Activated CD8-positive, alpha-beta memory T cell treated with anti-CD3 and anti-CD28 coated beads for 36 hours (primary cell): ENCODE measurements around the gene CLCNKA. TPM values are rescaled to one million over a fixed set of nuclear protein-coding genes. Genes with fewer than 3 reads are reported as not detected.
"Not testable (repeated sequence)": the region's sequence is repeated elsewhere in the genome, so short reads cannot be mapped to it uniquely, and the experiment has no call there.

ENCODE experiments used
- CTCF ChIA-PET: fragments of 350-600 bp; sonication (Branson Sonifier 250); formaldehyde crosslinking; loops from one replicate; lab custom pipeline; 2021; ENCODE audit warnings: antibody characterized with exemption; lab: Charles Lee
- POLR2A ChIA-PET: fragments of 350-600 bp; sonication (Branson Sonifier 250); formaldehyde crosslinking; loops from one replicate; lab custom pipeline; 2021; ENCODE audit warnings: antibody characterized with exemption; lab: Charles Lee
- total RNA-seq, 2 experiments: library from RNA; stranded (reverse); gene quantifications; one replicate each; pipeline ENCODE4 v1.2.3, GENCODE V29; 2021

CLCNKA gene
- total RNA-seq, 2 experiments from 2014 or later = not detected

DNA sequence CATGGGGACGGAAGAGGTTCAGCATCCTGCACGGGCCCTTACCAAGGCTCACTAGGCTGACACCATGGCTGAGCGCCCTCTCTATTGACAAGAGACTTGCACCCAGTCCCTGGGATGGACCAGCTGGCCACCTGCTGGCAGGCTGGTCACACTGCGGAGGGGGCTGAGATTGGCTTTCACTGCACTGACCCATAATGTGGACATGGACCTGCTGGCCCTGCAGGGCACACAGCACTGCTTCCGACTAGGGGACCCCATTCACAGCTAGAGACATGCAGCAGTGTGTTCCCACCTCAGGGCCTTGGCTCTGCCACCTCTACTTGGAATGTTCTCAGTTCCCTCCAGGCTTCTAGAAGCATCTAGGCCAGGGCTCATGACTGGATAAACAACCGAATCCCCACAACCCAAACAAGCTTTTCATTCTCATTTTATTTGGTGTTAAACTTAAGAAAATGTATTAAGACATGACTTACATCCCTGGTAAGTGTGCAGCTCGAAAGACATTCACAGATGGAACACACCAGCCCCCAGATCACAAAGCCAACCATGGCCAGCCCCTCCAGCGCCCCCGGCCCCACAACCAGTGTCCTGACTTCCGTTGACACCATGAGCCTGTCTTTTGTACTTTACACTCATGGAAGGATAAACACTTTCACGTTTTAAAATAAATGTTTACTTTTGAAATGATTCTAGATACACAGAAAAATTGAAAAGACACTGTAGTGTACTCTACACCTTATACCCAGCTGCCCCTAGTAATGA is 27.1 kb upstream of the CLCNKA start:
- CTCF ChIA-PET = interaction anchor here (0.8 to 1.3 kb wide), 6 partner anchors 14 to 203 kb away, joined by 3 to 8 read pairs (median 4); partner anchors contain the start of genes UQCRHL and ZBTB17
- POLR2A ChIA-PET = no interaction called here

DNA sequence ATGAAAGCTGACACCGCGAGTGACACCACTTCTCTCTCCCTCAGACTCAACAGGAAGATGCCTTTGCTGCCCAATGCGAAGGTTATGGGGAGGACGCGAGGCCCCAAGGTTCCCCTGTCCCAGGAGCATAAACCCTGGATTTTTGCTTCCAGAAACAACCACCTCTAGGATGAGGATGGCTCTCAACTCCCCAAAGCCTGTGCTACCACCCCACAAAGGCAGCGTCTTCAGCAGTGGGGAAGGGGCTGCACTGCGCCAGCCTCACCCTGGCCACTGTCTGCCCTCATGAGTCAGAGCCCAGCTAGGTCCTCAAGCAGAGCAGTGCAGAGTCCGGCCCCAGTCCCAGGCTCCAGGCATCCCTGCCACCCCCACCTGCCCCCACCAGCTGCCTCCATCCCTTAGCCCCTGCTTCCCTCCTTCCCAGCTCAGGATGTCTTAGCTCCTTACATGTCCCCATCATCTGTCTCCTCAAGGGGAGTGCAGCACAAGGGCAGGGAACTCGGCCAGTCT is 24.7 kb upstream of the CLCNKA start:
- POLR2A ChIA-PET = no interaction called here
- CTCF ChIA-PET = interaction anchor here (0.6 to 0.8 kb wide), 4 partner anchors 60 to 206 kb away, joined by 3 read pairs; no protein-coding TSS in a partner anchor

DNA sequence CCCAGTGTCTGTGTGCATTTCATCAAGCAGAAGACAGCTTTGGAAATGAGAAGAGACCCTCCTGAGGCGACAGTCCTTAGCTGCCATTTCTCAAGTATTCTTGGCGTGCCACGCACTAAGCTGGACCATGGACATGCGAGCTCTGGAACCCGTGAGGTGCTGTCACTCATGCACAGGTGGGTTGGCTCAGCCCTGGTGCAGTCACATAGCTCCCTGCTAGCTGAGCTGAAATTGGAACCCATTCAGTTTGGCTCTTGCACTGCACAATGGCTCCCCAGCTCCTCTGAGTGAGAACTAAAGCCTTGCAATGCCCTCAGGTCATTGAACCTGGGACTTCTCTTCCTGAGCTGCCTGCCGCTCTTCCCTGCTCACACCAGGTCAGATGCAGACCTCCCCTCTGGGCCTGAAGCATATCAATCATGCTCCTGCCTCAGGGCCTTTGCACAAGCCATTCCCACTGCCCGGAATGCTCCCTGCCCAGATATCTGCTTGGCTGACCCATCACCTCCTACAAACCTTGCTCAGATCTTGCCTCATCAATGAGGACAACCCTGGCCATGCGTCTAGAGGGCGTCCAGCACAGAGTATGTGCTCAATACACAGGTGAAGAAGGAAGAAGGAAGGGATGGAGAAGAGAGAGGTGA is 24.1 kb upstream of the CLCNKA start:
- POLR2A ChIA-PET = no interaction called here
- CTCF ChIA-PET = interaction anchor here (0.6 to 1.0 kb wide), 6 partner anchors 27 to 206 kb away, joined by 3 read pairs; no protein-coding TSS in a partner anchor

DNA sequence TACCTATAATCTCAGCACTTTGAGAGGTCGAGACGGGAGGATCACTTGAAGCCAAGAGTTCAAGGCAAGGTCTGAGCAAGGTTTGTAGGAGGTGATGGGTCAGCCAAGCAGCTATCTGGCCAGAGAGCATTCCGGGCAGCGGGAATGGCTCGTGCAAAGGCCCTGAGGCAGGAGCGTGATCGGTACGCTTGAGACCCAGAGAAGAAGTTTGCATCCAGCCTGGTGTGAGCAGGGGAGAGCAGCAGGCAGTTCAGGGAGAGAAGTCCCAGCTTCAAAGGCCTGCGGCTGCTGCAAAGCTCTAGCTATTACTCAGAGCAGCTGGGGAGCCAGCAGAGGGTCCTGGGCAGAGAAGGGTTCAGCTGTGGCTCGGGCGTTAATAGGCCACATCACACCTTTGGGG is 22.9 kb upstream of the CLCNKA start:
- ChIA-PET CTCF (no interaction called here), POLR2A (no interaction called here)

DNA sequence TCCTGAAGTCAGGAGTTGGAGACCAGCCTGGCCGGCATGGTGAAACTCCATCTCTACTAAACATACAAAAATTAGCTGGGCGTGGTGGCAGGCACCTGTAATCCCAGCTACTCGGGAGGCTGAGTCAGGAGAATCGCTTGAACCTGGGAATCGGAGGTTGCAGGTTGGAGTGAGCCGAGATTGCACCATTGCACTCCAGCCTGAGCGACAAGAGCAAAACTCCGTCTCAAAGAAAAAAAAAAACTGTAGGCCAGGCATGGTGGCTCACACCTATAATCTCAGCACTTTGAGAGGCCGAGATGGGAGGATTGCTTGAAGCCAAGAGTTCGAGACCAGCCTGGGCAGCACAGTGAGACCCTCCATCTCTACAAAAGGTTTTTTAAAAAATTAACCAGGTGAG is 20.6 kb upstream of the CLCNKA start:
- POLR2A ChIA-PET, CTCF ChIA-PET: not testable (repeated sequence)

DNA sequence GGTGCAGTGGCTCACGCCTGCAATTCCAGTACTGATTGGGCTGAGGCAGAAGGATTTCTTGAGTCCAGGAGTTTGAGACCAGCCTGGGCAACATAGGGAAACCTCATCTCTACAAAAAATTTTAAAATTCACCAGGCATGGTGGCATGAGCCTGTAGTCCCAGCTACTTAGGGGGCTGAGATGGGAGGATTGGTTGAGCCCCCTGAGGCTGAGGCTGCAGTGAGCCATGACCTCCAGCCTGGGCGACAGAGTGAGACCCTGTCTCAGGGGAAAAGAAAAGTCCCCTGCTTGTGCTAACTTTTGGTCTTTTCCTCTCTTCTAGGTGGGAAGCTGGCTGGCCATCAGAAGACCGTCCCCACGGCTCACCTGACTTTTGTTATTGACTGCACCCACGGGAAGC is 16.2 kb upstream of the CLCNKA start:
- POLR2A ChIA-PET = no interaction called here

DNA sequence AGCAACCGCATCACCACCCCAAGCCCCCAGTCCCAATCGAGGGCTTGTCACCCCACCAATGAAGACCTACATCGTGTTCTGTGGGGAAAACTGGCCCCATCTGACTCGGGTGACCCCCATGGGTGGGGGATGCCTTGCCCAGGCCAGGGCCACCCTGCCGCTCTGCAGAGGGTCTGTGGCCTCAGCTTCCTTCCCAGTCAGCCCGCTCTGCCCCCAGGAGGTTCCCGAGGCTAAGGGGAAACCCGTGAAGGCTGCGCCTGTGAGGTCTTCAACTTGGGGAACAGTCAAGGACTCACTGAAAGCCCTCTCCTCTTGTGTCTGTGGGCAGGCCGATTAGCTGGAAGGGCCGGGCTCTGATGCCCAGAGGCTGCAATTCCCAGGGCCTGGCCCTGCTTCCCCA is 15.8 kb upstream of the CLCNKA start:
- ChIA-PET CTCF (interaction anchor here (0.8 to 1.4 kb wide), 5 partner anchors 8 to 214 kb away, joined by 3 to 4 read pairs (median 3); no protein-coding TSS in a partner anchor), POLR2A (no interaction called here)

More for the DNA sequence above, 16.2 kb upstream of the CLCNKA start:
- CTCF ChIA-PET = interaction anchor here (0.9 to 1.4 kb wide), 5 partner anchors 8 to 214 kb away, joined by 3 to 4 read pairs (median 3); no protein-coding TSS in a partner anchor

DNA sequence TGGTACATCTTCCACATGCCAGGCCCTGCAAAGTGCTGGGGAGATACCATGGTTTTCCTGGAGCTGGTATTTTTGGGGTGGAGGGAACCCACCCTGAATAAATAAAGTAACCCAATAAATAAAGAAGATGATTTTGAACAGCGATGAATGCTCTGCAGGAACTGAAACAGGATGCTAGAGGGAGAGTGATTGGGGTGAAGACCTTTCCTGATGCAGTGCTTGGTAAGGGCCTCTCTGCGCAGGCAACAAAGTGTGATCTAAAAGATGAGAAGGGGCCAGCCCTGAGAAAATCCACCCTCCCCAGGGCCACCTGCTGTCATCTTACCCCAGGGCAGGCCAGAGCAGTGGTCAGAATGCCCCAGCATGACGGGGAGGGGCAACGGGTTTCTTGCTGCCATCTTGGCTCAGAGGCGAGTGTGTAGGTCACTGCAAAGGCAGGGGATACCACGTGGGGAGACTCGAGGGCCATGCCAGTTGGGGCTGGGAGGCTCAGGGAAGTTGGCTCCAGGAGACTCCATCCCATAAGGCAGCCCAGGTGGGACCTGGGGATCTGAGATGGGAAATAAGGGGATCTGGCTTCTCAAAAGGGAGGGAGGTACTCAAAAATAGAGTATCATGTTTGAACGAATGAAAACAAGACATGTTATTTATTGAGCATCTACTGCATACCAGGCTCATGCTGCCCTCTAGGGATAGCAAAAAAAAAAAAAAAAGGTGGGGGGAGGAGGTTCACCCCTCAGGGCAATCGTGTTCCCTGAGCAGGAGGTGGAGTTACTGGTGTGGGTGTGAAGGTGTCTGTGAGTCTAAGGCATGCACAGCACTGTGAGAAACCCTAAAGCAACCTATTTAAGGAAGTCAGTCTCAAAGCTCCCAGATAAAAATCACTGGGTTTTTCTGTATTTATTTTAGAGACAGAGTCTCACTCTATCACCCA is 15.0 kb upstream of the CLCNKA start:
- POLR2A ChIA-PET = no interaction called here
- CTCF ChIA-PET = interaction anchor here (0.6 to 2.0 kb wide), 7 partner anchors 100 to 266 kb away, joined by 3 to 9 read pairs (median 4); no protein-coding TSS in a partner anchor

DNA sequence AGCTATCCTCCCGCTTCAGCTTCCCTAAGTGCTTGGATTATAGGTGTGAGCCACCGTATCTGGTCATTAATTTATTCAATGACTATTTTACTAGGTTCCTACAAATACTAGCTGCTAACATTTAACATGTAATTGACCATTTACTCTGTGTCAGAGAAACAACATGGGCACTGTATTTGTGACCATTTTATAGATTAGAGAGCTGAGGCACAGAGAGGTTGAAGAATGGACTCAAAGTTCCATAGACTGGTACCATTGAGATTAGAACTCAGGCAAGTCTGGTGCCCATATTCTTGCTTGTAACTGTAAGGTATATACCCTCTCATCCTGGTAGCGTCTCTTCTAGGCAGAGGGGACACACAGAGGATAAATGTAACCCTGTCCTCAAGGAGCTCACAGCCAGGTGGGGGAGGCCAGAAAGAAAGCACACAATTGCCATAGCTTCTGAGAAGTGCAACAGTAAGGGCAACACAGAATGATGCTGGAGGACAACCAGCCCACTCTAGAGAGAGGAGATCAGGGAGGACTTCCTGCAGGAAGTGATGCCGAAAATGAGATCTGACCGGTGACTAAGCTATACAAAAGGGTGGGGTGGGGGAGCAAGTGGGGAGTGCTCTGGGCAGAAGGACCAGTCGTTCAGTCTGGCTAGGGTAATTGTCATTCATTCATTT is 14.0 kb upstream of the CLCNKA start:
- ChIA-PET POLR2A (interaction anchor here (0.6 kb wide), 1 partner anchor 299 kb away, joined by 5 read pairs; no protein-coding TSS in a partner anchor), CTCF (interaction anchor here (0.6 to 2.0 kb wide), 9 partner anchors 13 to 327 kb away, joined by 3 to 9 read pairs (median 3); no protein-coding TSS in a partner anchor)

DNA sequence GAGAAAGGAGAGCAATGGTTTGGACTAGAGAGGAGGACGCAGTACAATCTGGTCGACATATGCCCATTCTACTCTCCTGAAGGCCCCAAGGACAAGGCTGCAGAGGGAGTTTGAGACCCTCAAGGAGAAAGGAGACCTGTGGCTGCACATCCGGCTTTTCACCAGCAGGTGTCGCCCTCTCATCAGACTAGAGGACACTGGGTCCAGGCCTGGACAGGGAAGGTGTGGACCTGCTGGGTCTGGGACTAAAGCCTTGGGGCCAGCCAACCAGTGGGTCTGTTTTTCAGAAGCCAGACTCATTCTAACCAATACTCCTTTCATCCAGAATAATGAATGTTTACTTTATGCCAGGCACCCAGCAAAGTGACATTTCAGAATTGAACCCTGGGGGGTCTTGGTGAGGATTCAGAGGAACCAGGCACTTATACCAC is 12.8 kb upstream of the CLCNKA start:
- ChIA-PET POLR2A (no interaction called here), CTCF (interaction anchor here (0.6 to 2.0 kb wide), 9 partner anchors 9 to 194 kb away, joined by 3 to 9 read pairs (median 4); partner anchors contain the start of gene HSPB7)

DNA sequence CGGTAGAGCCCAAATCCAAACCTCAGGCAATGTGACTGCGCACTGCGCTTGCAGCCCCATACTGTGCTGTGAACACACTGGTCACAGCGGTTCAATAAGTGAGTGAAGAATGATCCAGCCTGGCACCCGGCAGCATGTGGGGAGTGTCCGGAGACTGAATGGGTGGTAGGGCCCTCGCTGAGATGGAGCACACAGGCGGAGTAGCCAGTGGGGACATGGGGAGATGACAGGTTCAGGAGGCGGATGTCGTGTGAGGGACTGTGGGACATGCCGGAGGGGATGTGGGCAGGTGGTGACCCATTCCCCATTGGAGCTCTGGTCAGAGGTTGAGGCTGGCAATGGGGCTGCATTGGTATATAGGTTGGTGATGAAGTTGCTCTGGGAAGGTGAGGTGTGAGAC is 12.2 kb upstream of the CLCNKA start:
- CTCF ChIA-PET = interaction anchor here (0.6 to 1.7 kb wide), 9 partner anchors 9 to 73 kb away, joined by 3 to 4 read pairs (median 3); partner anchors contain the start of gene HSPB7
- POLR2A ChIA-PET = no interaction called here

DNA sequence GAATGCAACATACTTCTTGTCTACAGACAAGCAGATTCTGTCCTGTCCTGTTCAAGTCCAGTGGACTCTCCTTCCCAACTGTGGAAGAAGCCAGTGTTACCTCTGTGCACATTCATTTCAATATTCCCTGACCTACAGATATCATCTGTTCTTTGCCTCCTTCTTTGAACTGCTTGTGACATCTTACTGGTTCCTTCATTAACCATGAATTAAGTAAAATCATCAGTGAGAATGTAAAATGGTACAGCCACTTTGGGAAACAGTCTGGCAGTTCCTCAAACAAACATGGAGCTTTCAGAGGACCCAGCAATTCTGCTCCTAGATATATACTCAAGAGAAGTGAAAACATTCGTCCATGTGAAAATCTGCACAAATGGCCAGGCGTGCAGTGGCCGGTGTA is 11.0 kb upstream of the CLCNKA start:
- POLR2A ChIA-PET = no interaction called here
- CTCF ChIA-PET = interaction anchor here (0.5 to 1.5 kb wide), 5 partner anchors 18 to 179 kb away, joined by 3 to 4 read pairs (median 3); no protein-coding TSS in a partner anchor

DNA sequence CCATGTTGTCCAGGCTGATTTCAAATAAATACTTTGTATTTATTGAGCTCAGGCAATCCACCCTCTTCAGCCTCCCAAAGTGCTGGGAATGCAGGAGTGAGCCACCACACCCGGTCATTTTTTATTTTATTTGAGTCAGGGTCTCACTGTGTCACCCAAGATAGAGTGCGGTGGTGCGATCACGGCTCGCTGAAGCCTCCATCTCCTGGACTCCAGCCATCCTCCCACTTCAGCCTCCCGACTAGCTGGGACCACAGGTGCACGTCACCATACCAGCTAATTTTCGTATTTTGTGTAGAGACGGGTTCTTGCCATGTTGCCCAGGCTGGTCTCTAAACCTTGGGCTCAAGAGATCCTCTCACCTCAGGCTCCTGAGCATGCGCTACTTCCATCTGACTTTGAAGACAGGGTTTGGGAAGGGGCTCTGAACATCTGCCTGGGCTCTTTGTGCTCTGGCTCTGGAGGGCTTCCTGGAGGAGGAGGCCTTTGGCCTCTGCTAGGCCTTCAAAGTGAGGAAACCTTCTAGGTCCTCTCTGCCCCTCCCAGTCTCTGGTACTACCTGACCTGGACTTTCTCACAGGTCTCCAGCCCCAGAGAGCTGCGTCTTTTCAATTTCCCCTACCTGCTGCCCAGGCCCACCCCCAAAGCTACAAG is 9.8 kb upstream of the CLCNKA start:
- CTCF ChIA-PET = interaction anchor here (0.6 to 0.8 kb wide), 2 partner anchors 9 to 173 kb away, joined by 3 read pairs; no protein-coding TSS in a partner anchor
- POLR2A ChIA-PET = no interaction called here

DNA sequence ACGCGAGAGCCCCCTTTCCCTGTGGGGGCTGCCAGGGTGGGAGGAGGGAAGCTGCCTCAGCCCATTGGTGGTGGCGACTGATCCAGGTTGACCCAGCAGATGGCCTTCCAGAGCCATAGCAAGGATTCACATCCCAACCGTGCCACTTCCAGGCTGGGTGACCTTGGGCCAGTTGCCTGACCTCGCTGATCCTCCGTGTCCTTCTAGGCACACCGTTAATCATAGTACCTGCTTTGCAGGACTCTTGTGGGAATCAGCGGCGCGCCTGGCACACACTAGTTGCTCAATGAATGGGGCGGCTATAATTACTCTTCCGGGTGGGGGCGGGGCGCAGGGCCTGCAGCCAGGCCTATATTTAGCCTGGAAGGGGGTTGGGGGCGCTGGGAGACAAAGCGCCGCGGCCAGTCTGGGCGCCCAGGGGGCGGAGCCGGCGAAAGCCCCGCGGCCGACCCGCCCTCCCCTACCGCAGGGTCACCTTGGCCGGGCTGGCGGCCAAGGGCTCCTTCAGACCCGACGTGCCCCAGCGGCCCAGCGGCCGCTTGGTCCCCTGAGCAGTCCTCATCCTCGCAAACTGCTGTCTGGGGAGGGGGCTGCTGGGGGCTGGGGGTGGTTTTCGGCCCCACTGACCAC is 9.1 kb upstream of the CLCNKA start:
- POLR2A ChIA-PET = no interaction called here

DNA sequence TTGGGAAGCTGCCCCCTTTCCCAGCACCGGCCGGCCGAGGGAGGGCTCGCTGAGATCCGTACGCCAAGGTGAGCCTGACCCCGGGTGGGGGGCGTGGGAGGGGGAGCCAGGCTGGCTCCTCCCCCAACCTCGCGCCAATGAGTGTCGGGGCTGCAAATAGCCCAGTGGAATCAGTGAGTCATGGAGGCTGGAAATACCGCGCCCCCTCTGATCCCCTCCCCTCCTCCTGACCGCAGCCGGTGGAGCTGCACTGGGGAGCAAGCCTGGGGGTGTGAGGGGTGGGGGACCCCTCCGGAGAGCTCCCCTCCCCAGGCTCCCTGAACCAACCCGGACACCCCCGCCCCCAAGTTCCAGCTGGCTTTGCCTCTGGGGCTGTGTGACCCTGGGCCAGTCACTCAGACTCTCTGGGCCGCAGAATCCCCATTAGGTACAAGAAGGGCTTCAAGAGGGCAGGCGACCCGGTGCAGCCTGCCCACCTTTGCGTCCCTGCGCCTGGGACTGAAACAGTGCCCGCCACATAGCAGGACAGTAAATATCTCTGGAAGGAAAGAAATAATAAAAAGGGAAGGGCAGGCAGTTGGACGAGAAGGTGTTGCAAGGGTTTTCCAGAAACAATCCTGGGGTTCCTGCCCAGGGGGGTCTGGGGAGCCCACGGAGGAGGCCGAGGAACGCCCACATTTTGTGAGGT is 8.5 kb upstream of the CLCNKA start:
- ChIA-PET POLR2A (no interaction called here), CTCF (interaction anchor here (1.3 kb wide), 2 partner anchors 65 to 198 kb away, joined by 3 to 5 read pairs; no protein-coding TSS in a partner anchor)

More for the DNA sequence above, 9.1 kb upstream of the CLCNKA start:
- CTCF ChIA-PET = interaction anchor here (0.6 to 1.3 kb wide), 2 partner anchors 10 to 197 kb away, joined by 3 to 5 read pairs; no protein-coding TSS in a partner anchor

DNA sequence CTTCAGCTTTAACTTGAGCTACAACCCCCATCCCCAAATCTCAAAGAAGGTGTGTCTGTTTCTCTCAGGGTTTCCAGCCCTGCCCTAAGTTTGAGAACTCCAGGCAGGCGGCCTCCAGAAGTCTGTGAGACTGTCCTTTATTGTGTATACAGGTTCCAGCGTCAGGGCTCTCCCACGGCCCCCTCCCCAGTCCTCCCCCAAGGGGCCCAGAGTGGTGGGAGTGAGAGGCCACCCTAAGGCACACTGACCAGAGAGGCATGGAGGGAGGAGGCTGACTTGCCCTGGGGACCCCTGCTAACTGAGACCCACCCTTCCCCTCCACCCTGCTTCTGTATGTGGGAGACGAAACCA is 8.0 kb upstream of the CLCNKA start:
- CTCF ChIA-PET = interaction anchor here (0.6 to 1.3 kb wide), 4 partner anchors 8 to 367 kb away, joined by 3 to 5 read pairs (median 3); no protein-coding TSS in a partner anchor
- POLR2A ChIA-PET = no interaction called here
